CD4-positive, alpha-beta T cell (primary cell): ENCODE measurements around the gene NDRG4. TPM values are rescaled to one million over a fixed set of nuclear protein-coding genes. Genes with fewer than 3 reads are reported as not detected.

Source experiments
- ATAC-seq: fragments of 200-7000 bp; cut with Tn5 transposase; one replicate; pipeline ENCODE4 v1.10.0; 2022; ENCODE audit warnings: mild to moderate bottlenecking; ENCODE audit not compliant: poor library complexity
- CTCF ChIA-PET: fragments of 350-600 bp; sonication (Branson Sonifier 250); formaldehyde crosslinking; loops from one replicate; lab custom pipeline; 2021; ENCODE audit warnings: antibody characterized with exemption, inconsistent platforms; lab: Charles Lee
- POLR2A ChIA-PET: fragments of 350-600 bp; sonication (Branson Sonifier 250); formaldehyde crosslinking; loops from one replicate; lab custom pipeline; 2021; ENCODE audit warnings: antibody characterized with exemption, inconsistent platforms; lab: Charles Lee
- DNase-seq, 14 experiments: peaks; one replicate each; pipeline ENCODE4 v3.0.0-alpha.2; 2013 to 2020; ENCODE audit warnings: mixed read lengths in 2 of 14
- H3K27ac ChIP-seq, 2 donors: one replicate each; pipeline versions ENCODE4 v1.5.1 to v1.7.0; 2013; ENCODE audit warnings: low read length in 2 of 2, low read depth in 1 of 2, mild to moderate bottlenecking in 1 of 2
- H3K27me3 ChIP-seq, 2 experiments: 1 replicate in 1 of 2; 2 replicates in 1 of 2; pipeline versions ENCODE4 v1.6.1 to v1.7.0; 2013; ENCODE audit warnings: low read length in 2 of 2, control low read depth in 1 of 2, mild to moderate bottlenecking in 1 of 2, moderate library complexity in 1 of 2; ENCODE audit not compliant: insufficient read depth in 2 of 2, control insufficient read depth in 1 of 2
- H3K36me3 ChIP-seq: one replicate; pipeline ENCODE4 v1.6.1; 2013; ENCODE audit warnings: low read length, control low read depth; ENCODE audit not compliant: insufficient read depth
- H3K4me1 ChIP-seq: one replicate; pipeline ENCODE4 v1.6.1; 2013; ENCODE audit warnings: low read length, control low read depth; ENCODE audit not compliant: insufficient read depth
- H3K4me3 ChIP-seq: one replicate; pipeline ENCODE4 v1.5.1; 2013; ENCODE audit warnings: mild to moderate bottlenecking, low read length, moderate library complexity
- H3K9me3 ChIP-seq, 2 experiments: 1 replicate in 1 of 2; 2 replicates in 1 of 2; pipeline versions ENCODE4 v1.6.1 to v1.7.0; 2013; ENCODE audit warnings: low read length in 2 of 2, mild to moderate bottlenecking in 2 of 2, control low read depth in 1 of 2, moderate library complexity in 1 of 2; ENCODE audit not compliant: control insufficient read depth in 1 of 2, insufficient read depth in 1 of 2
- H3K27ac Mint-ChIP-seq: one replicate; pipeline ENCODE4 v1.8.0; 2020; ENCODE audit warnings: mixed read lengths
- H3K27me3 Mint-ChIP-seq: one replicate; pipeline ENCODE4 v1.8.0; 2021; ENCODE audit warnings: mixed read lengths
- H3K36me3 Mint-ChIP-seq: one replicate; pipeline ENCODE4 v1.8.0; 2021; ENCODE audit warnings: low read depth, mixed read lengths
- H3K4me1 Mint-ChIP-seq: one replicate; pipeline ENCODE4 v1.8.0; 2021; ENCODE audit warnings: low read depth, mixed read lengths
- H3K4me3 Mint-ChIP-seq: one replicate; pipeline ENCODE4 v1.8.0; 2020; ENCODE audit warnings: mild to moderate bottlenecking, mixed read lengths
- H3K9me3 Mint-ChIP-seq: one replicate; pipeline ENCODE4 v1.8.0; 2020; ENCODE audit warnings: mixed read lengths
- intact Hi-C, 2 experiments: fragments of 100-400 bp; cut with DNase I in 1 of 2; cut with micrococcal nuclease in 1 of 2; formaldehyde crosslinking; loops; one replicate each; pipeline versions ENCODE4 v1.15.1 to v1.9.0; 2023 to 2025; cut with DNase I, micrococcal nuclease
- total RNA-seq, 174 experiments: library from RNA in 2 of 174; stranded (reverse) in 2 of 174; gene quantifications; one replicate each; pipeline ENCODE4 v1.2.3 and lab custom pipeline; 2021 to 2026
- TF ChIP-seq, protein P1 (sequence below): fragments of 200-600 bp; IDR thresholded peaks from one replicate; pipeline ENCODE4 v1.8.0; 2022; ENCODE audit warnings: antibody characterized with exemption, mild to moderate bottlenecking

The NDRG4 gene
- total RNA-seq, 2 experiments from 2014 or later, result 2.8 to 3.2 TPM

DNA sequence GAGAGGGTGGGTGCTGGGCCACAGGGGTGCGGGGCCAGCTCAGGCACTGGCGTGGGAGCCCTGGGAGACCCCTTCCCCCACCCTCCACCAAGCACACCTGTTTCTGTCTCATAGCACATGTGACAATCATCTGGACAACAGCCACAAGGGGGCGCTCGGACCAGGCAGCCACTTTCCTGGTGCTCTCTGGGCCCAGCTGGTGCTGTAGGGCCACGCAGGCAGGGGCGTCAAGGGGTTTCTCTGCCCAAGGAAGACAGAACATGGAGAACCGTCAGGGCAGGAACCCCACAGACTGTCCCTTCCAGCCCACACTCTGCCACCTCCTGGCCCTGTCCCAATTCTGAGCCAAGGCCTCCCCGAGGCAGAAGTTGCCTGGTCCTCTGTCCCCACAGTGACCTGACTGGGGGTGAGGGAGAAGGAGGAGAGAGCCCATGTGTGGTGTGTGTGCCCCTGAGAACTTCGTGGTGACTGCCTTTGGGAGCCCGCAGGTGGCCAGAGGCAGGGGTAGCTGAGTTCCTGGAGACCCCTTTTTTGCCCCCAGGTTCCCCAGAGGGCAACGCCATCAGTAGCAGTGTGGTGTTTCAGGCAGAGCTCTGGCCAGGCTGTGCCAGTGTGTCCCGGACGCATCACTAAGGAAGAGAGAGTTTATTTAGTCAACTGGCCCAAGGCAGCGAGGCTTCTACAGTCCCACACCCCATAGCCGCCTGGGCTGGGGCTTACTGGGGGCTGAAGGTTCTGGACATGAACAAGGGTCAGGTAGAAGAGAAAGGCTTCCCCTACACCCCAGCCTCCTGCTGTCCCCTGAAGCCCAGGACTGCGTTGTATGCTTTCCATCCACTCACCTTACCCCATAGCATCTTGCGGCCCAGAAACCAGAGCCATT lies 12.2 kb downstream of the NDRG4 start:
- peak overlapping the region; percentile 62 for H3K27ac Mint-ChIP-seq
- CTCF ChIA-PET, result interaction anchor here (0.5 to 2.0 kb wide), 12 partner anchors 12 to 244 kb away, joined by 3 to 28 read pairs (median 3); partner anchors contain the start of genes CNOT1, GINS3 and NDRG4
- POLR2A ChIA-PET, result interaction anchor here (0.7 to 1.8 kb wide), 2 partner anchors 56 to 244 kb away, joined by 3 to 9 read pairs; no protein-coding TSS in a partner anchor

DNA sequence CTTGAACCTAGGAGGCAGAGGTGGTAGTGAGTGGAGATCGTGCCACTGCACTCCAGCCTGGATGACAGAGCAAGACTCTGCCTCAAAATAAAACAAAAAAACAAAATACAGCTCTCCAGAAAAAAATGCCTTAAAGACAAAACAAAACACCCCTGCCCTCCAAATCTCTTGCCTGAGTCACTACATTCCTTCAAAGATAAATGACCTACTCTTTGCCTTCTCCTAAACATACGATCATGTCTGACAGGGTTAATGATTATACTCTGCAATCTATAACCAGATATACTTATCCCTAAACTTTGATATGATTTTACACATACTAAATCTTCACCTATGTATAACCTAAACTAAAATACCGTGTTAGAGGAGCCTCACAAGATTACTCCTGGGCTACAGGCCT lies 13.9 kb downstream of the NDRG4 start:
- peak overlapping the region; percentile 90 for H3K27ac Mint-ChIP-seq
- TF ChIP-seq, protein P1, sequence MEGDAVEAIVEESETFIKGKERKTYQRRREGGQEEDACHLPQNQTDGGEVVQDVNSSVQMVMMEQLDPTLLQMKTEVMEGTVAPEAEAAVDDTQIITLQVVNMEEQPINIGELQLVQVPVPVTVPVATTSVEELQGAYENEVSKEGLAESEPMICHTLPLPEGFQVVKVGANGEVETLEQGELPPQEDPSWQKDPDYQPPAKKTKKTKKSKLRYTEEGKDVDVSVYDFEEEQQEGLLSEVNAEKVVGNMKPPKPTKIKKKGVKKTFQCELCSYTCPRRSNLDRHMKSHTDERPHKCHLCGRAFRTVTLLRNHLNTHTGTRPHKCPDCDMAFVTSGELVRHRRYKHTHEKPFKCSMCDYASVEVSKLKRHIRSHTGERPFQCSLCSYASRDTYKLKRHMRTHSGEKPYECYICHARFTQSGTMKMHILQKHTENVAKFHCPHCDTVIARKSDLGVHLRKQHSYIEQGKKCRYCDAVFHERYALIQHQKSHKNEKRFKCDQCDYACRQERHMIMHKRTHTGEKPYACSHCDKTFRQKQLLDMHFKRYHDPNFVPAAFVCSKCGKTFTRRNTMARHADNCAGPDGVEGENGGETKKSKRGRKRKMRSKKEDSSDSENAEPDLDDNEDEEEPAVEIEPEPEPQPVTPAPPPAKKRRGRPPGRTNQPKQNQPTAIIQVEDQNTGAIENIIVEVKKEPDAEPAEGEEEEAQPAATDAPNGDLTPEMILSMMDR, result no peak
- H3K27me3 ChIP-seq, result no peaks in the 10 kb centered on the region
- peaks cover 13% of the 10 kb centered on the region for H3K36me3 ChIP-seq
- H3K9me3 Mint-ChIP-seq, result no peaks in the 10 kb centered on the region
- peaks cover 21% of the 10 kb centered on the region for H3K4me1 ChIP-seq
- DNase-seq (no peak), ATAC-seq (no peak)
- ChIA-PET POLR2A (interaction anchor here (1.1 to 1.3 kb wide), 2 partner anchors 171 to 242 kb away, joined by 3 read pairs; partner anchors contain the start of gene SLC38A7), CTCF (interaction anchor here (2.1 kb wide), 1 partner anchor 242 kb away, joined by 6 read pairs; no protein-coding TSS in a partner anchor)
- H3K27me3 Mint-ChIP-seq, result no peaks in the 10 kb centered on the region
- no peak overlapping the region for H3K4me3 ChIP-seq
- no peak overlapping the region for H3K27ac ChIP-seq
- peaks cover 38% of the 10 kb centered on the region for H3K4me1 Mint-ChIP-seq
- H3K9me3 ChIP-seq, result no peaks in the 10 kb centered on the region
- H3K36me3 Mint-ChIP-seq, result peaks cover 26% of the 10 kb centered on the region
- no peak overlapping the region for H3K4me3 Mint-ChIP-seq
- intact Hi-C loops, result loop anchor here in 1 of 2 experiments (5.0 kb wide), 2 partner anchors 122 to 148 kb away; partner anchors contain the start of gene GINS3

More for the DNA sequence above, 12.2 kb downstream of the NDRG4 start:
- TF ChIP-seq, protein P1, result peak; percentile 79
- DNase-seq (peak; percentile 75 to 91 (median 82)), ATAC-seq (peak; percentile 46)
- Mint-ChIP-seq H3K36me3 (peaks cover 10% of the 10 kb centered on the region), H3K4me3 (peak overlapping the region; percentile 81), H3K27me3 (no peaks in the 10 kb centered on the region), H3K9me3 (no peaks in the 10 kb centered on the region), H3K4me1 (peaks cover 26% of the 10 kb centered on the region)
- Histone ChIP-seq H3K27ac (no peak overlapping the region), H3K4me3 (no peak overlapping the region), H3K27me3 (no peaks in the 10 kb centered on the region), H3K36me3 (no peaks in the 10 kb centered on the region), H3K9me3 (no peaks in the 10 kb centered on the region), H3K4me1 (peaks cover 21% of the 10 kb centered on the region)
- intact Hi-C loops, result loop anchor here (1.0 to 5.0 kb wide), 3 partner anchors 120 to 244 kb away; partner anchors contain the start of gene GINS3 (in 1 of the 2)

DNA sequence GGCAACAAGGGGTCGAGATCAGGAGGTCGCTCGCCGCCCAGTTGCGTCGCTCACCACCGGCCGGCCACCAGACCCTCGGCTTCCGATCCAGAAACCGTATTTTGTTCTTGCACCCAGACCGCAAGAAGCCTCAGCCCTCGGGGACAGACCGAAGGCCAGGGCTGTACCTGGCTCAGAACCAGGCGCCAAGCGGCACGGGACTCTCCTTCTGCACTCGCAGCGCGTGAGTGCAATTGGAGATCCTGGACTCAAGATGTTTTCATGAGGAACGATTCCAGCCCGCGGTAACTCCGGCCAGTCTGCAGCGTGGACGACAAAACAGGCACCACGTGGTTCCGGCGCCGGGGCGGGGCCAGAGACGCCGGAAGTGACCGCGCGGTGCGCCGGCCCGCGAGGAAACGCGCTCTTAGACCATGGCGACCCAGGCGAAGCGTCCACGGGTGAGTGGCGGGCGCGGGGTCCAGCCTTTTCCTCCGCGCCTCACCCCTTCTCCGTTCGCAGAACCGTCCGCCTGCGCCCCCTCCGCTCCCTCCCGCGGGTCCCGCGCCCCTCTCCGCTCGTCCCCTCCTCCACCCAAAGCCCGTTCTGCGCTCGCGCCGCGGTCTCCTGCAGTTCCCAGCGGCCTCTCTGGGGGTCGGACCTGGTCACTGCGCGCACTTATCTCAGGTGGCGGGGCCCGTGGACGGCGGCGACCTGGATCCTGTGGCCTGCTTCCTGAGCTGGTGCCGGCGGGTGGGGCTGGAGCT lies 15.4 kb downstream of the NDRG4 start, which contains the start of gene SETD6:
SETD6 (plus strand) TSS at position 393 of the 746 bp plus-strand sequence; CDS start at position 414, 21 bp downstream.
- H3K27ac ChIP-seq, result peak within 1 kb of the TSS; percentile 66 to 72
- ChIA-PET POLR2A (interaction anchor here (1.3 to 1.4 kb wide), 2 partner anchors 241 kb away, joined by 3 to 6 read pairs; no protein-coding TSS in a partner anchor), CTCF (interaction anchor here (0.6 to 2.1 kb wide), 4 partner anchors 224 to 743 kb away, joined by 3 to 6 read pairs (median 4); no protein-coding TSS in a partner anchor)
- H3K4me1 ChIP-seq, result peaks cover 21% of the 10 kb centered on the region
- TF ChIP-seq, protein P1, result no peak
- H3K4me3 Mint-ChIP-seq, result peak within 1 kb of the TSS; percentile 90
- H3K36me3 ChIP-seq, result peaks cover 28% of the 10 kb centered on the region
- intact Hi-C loops, result loop anchor here in 1 of 2 experiments (5.0 kb wide), 1 partner anchor 318 kb away; the partner anchor contains the start of gene CSNK2A2
- ATAC-seq, result peak; percentile 53
- H3K9me3 Mint-ChIP-seq, result no peaks in the 10 kb centered on the region
- no peaks in the 10 kb centered on the region for H3K27me3 Mint-ChIP-seq
- peak within 1 kb of the TSS; percentile 75 for H3K4me3 ChIP-seq
- no peaks in the 10 kb centered on the region for H3K27me3 ChIP-seq
- H3K27ac Mint-ChIP-seq, result peak within 1 kb of the TSS; percentile 90
- H3K9me3 ChIP-seq, result no peaks in the 10 kb centered on the region
- peak in 13 of 14 experiments; percentile 31 to 80 (median 65) for DNase-seq
- H3K36me3 Mint-ChIP-seq, result peaks cover 40% of the 10 kb centered on the region
- H3K4me1 Mint-ChIP-seq, result peaks cover 38% of the 10 kb centered on the region
